HG03039 (cell line): Measurements from ENCODE around the gene TMEM40.

ENCODE experiments used
- ATAC-seq: cut with Tn5 transposase; IDR thresholded peaks from one replicate; pipeline ENCODE4 v1.9.1; 2021; ENCODE audit warnings: mild to moderate bottlenecking, moderate library complexity; ENCODE audit not compliant: unreplicated experiment

TMEM40 gene

GRCh38 chr3:12686096-12686495 is 73.0 kb downstream of the TMEM40 start:
- no peak for ATAC-seq
